ENCODE measurements around the gene MSI2.
"Not testable (repeated sequence)": the region's sequence is repeated elsewhere in the genome, so short reads cannot be mapped to it uniquely, and the experiment has no call there.

Gene MSI2

GRCh38 chr17:57255776-57256681 lies at the start of gene MSI2:
MSI2 (plus strand) TSS chr17:57256523; CDS start chr17:57256743, 220 bp downstream.
- peak; percentile 26 for DNase-seq

GRCh38 chr17:57206928-57207327 lies 49.4 kb upstream of the MSI2 start:
- no peak for DNase-seq

GRCh38 chr17:57207396-57207795 lies 48.9 kb upstream of the MSI2 start:
- DNase-seq, result no peak

GRCh38 chr17:57210224-57210553 lies 46.1 kb upstream of the MSI2 start:
- no peak for DNase-seq

- no peak for DNase-seq
Measured at GRCh38 chr17:57210972-57211411, 45.3 kb upstream of the MSI2 start.

GRCh38 chr17:57211543-57211942 lies 44.8 kb upstream of the MSI2 start:
- no peak for DNase-seq

GRCh38 chr17:57213180-57213825 lies 43.0 kb upstream of the MSI2 start:
- DNase-seq, result no peak

- DNase-seq, result no peak
Measured at GRCh38 chr17:57215317-57215716, 41.0 kb upstream of the MSI2 start.

GRCh38 chr17:57221366-57222350 lies 34.7 kb upstream of the MSI2 start:
- no peak for DNase-seq

- DNase-seq, result not testable (repeated sequence)
Measured at GRCh38 chr17:57222422-57222821, 33.9 kb upstream of the MSI2 start.

GRCh38 chr17:57225127-57225526 lies 31.2 kb upstream of the MSI2 start:
- no peak for DNase-seq

GRCh38 chr17:57226793-57227192 lies 29.5 kb upstream of the MSI2 start:
- DNase-seq, result no peak

GRCh38 chr17:57228911-57229310 lies 27.4 kb upstream of the MSI2 start:
- DNase-seq, result no peak

- no peak for DNase-seq
Measured at GRCh38 chr17:57234061-57234738, 22.1 kb upstream of the MSI2 start.

- no peak for DNase-seq
Measured at GRCh38 chr17:57234739-57235092, 21.6 kb upstream of the MSI2 start.

GRCh38 chr17:57235124-57235523 lies 21.2 kb upstream of the MSI2 start:
- no peak for DNase-seq

- no peak for DNase-seq
Measured at GRCh38 chr17:57236686-57237299, 19.5 kb upstream of the MSI2 start.

- DNase-seq, result no peak
Measured at GRCh38 chr17:57240648-57241047, 15.7 kb upstream of the MSI2 start.

GRCh38 chr17:57242148-57242547 lies 14.2 kb upstream of the MSI2 start:
- no peak for DNase-seq

GRCh38 chr17:57243171-57243622 lies 13.1 kb upstream of the MSI2 start:
- DNase-seq, result peak; percentile 9

GRCh38 chr17:57245786-57246185 lies 10.5 kb upstream of the MSI2 start:
- DNase-seq, result no peak

- no peak for DNase-seq
Measured at GRCh38 chr17:57246257-57246656, 10.1 kb upstream of the MSI2 start.

Measured in GOT3 (cell line).